Measurements from ENCODE around the gene SPEG.

DNA sequence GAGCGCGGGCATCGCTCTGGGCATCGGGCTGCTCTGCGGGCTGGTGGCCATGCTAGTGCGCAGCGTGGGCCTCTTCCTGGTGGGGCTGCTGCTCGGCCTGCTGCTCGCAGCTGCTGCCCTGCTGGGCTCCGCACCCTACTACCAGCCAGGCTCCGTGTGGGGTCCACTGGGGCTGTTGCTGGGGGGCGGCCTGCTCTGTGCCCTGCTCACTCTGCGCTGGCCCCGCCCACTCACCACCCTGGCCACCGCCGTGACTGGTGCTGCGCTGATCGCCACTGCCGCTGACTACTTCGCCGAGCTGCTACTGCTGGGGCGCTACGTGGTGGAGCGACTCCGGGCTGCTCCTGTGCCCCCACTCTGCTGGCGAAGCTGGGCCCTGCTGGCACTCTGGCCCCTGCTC lies 113.0 kb downstream of the SPEG start:
- TF ChIP-seq USF2 (CRISPR knock-in tag; IDR thresholded peaks at IDR 0.05) (no peak), SP1 (CRISPR knock-in tag; conservative IDR thresholded peaks at IDR 0.05) (no peak), CREM (CRISPR knock-in tag; IDR thresholded peaks at IDR 0.05) (no peak), HMGXB4 (CRISPR knock-in tag; IDR thresholded peaks at IDR 0.05) (no peak), USF1 (CRISPR knock-in tag; IDR thresholded peaks at IDR 0.05) (no peak), NR2C2 (CRISPR knock-in tag; IDR thresholded peaks at IDR 0.05) (no peak), ETV6 (CRISPR knock-in tag; IDR thresholded peaks at IDR 0.05) (no peak), NFYB (CRISPR knock-in tag; conservative IDR thresholded peaks at IDR 0.05; ENCODE audit: low read depth) (no peak), TCF7 (CRISPR knock-in tag; IDR thresholded peaks at IDR 0.05; ENCODE audit: low read depth) (no peak), FOXJ3 (CRISPR knock-in tag; IDR thresholded peaks at IDR 0.05; ENCODE audit: borderline replicate concordance) (no peak), FOXP1 (CRISPR knock-in tag; IDR thresholded peaks at IDR 0.05; ENCODE audit: borderline replicate concordance) (no peak)
- TF ChIP-seq, protein P1, sequence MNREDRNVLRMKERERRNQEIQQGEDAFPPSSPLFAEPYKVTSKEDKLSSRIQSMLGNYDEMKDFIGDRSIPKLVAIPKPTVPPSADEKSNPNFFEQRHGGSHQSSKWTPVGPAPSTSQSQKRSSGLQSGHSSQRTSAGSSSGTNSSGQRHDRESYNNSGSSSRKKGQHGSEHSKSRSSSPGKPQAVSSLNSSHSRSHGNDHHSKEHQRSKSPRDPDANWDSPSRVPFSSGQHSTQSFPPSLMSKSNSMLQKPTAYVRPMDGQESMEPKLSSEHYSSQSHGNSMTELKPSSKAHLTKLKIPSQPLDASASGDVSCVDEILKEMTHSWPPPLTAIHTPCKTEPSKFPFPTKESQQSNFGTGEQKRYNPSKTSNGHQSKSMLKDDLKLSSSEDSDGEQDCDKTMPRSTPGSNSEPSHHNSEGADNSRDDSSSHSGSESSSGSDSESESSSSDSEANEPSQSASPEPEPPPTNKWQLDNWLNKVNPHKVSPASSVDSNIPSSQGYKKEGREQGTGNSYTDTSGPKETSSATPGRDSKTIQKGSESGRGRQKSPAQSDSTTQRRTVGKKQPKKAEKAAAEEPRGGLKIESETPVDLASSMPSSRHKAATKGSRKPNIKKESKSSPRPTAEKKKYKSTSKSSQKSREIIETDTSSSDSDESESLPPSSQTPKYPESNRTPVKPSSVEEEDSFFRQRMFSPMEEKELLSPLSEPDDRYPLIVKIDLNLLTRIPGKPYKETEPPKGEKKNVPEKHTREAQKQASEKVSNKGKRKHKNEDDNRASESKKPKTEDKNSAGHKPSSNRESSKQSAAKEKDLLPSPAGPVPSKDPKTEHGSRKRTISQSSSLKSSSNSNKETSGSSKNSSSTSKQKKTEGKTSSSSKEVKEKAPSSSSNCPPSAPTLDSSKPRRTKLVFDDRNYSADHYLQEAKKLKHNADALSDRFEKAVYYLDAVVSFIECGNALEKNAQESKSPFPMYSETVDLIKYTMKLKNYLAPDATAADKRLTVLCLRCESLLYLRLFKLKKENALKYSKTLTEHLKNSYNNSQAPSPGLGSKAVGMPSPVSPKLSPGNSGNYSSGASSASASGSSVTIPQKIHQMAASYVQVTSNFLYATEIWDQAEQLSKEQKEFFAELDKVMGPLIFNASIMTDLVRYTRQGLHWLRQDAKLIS (CRISPR knock-in tag; IDR thresholded peaks at IDR 0.05; ENCODE audit: borderline replicate concordance) = no peak
- TF ChIP-seq, protein P2, sequence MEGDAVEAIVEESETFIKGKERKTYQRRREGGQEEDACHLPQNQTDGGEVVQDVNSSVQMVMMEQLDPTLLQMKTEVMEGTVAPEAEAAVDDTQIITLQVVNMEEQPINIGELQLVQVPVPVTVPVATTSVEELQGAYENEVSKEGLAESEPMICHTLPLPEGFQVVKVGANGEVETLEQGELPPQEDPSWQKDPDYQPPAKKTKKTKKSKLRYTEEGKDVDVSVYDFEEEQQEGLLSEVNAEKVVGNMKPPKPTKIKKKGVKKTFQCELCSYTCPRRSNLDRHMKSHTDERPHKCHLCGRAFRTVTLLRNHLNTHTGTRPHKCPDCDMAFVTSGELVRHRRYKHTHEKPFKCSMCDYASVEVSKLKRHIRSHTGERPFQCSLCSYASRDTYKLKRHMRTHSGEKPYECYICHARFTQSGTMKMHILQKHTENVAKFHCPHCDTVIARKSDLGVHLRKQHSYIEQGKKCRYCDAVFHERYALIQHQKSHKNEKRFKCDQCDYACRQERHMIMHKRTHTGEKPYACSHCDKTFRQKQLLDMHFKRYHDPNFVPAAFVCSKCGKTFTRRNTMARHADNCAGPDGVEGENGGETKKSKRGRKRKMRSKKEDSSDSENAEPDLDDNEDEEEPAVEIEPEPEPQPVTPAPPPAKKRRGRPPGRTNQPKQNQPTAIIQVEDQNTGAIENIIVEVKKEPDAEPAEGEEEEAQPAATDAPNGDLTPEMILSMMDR (IDR thresholded peaks at IDR 0.05) = no peak
- TF ChIP-seq, protein P3, sequence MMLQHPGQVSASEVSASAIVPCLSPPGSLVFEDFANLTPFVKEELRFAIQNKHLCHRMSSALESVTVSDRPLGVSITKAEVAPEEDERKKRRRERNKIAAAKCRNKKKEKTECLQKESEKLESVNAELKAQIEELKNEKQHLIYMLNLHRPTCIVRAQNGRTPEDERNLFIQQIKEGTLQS (CRISPR knock-in tag; conservative IDR thresholded peaks at IDR 0.05) = no peak
